ENCODE measurements around the gene NFATC1.
A peak's percentile ranks its signal among the peaks of the same experiment; 100 is the strongest.

The NFATC1 gene

GRCh38 chr18:79395761-79396404 is at the start of gene NFATC1:
Gene NFATC1 (plus strand): TSS chr18:79395930. CDS start chr18:79396225, 295 bp downstream.
- H3K4me3 ChIP-seq (ENCODE audit: low read length), result no peak within 1 kb of the TSS
- no peaks in the 10 kb centered on the region for H3K36me3 ChIP-seq (ENCODE audit: control insufficient read depth, insufficient read depth, low read length)
- H3K9ac ChIP-seq (ENCODE audit: low read length), result peak within 1 kb of the TSS; percentile 64
- no peaks in the 10 kb centered on the region for H3K9me3 ChIP-seq (ENCODE audit: control insufficient read depth, low read length)
- peaks cover 52% of the 10 kb centered on the region for H3K27me3 ChIP-seq (ENCODE audit: control insufficient read depth, insufficient read depth, low read length)
- peaks cover 18% of the 10 kb centered on the region for H3K4me1 ChIP-seq (ENCODE audit: control insufficient read depth, insufficient read depth, low read length)

DNA sequence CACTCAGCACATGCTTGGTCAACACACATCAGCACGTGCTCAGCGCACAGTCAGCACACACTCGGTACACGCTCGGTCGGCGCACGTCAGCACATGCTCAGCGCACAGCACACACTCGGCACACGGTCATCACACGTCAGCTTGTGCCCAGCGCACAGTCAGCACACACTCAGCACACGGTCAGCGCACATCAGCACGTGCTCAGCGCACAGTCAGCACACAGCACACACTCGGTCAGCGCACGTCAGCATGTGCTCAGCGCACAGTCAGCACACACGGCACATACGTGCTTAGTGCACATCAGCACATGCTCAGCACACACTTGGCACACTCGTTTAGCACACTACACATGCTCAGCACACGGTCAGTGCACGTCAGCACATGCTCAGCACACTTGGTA is 49.7 kb upstream of the NFATC1 start:
- H3K27me3 ChIP-seq (ENCODE audit: control insufficient read depth, insufficient read depth, low read length), result no peaks in the 10 kb centered on the region
- H3K4me3 ChIP-seq (ENCODE audit: low read length), result no peak overlapping the region
- no peak overlapping the region for H3K9ac ChIP-seq (ENCODE audit: low read length)
- H3K4me1 ChIP-seq (ENCODE audit: control insufficient read depth, insufficient read depth, low read length), result no peaks in the 10 kb centered on the region
- H3K36me3 ChIP-seq (ENCODE audit: control insufficient read depth, insufficient read depth, low read length), result peaks cover 14% of the 10 kb centered on the region
- no peaks in the 10 kb centered on the region for H3K9me3 ChIP-seq (ENCODE audit: control insufficient read depth, low read length)

DNA sequence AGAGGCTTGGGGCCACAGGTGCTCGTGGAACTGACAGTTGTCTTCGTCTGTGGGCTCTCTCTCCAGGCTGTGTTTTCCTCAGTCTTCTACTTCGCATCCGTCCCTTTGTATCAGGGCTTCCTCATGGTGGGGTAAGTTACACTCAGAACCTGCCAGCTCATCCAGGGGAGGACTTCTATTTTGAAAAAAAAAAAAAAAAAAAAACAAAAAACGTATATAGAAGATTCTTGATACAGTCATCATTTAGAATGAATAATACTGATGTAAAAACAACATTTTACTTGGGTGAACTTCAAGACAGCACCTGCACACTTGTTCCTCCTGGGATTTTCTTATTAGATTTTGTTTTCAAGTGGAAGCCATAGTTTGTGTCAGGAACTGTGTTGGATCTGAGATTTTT is 47.7 kb upstream of the NFATC1 start:
- no peaks in the 10 kb centered on the region for H3K4me1 ChIP-seq (ENCODE audit: control insufficient read depth, insufficient read depth, low read length)
- H3K9me3 ChIP-seq (ENCODE audit: control insufficient read depth, low read length), result no peaks in the 10 kb centered on the region
- H3K36me3 ChIP-seq (ENCODE audit: control insufficient read depth, insufficient read depth, low read length), result peaks cover 14% of the 10 kb centered on the region
- no peak overlapping the region for H3K4me3 ChIP-seq (ENCODE audit: low read length)
- H3K27me3 ChIP-seq (ENCODE audit: control insufficient read depth, insufficient read depth, low read length), result no peaks in the 10 kb centered on the region
- H3K9ac ChIP-seq (ENCODE audit: low read length), result no peak overlapping the region

DNA sequence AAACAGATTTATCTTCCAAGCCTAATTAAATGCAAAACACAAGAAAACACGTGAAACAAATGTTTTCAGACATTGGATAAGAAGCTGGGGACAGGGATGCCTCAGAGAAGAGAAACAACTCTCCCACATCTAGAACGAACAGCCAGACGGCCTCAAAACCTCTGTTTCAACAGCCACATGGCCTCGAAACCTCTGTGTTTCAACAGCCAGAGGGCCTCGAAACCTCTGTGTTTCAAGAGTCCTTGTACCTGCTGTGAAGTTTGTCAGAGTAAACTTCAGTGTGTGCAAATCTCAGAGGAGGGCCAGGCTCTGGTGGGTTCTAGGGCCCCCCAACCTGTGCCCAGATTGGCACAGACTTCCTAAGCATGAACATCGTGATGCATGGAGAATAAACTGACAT is 43.3 kb upstream of the NFATC1 start:
- Histone ChIP-seq H3K4me3 (ENCODE audit: low read length) (no peak overlapping the region), H3K27me3 (ENCODE audit: control insufficient read depth, insufficient read depth, low read length) (no peaks in the 10 kb centered on the region), H3K9me3 (ENCODE audit: control insufficient read depth, low read length) (no peaks in the 10 kb centered on the region), H3K36me3 (ENCODE audit: control insufficient read depth, insufficient read depth, low read length) (no peaks in the 10 kb centered on the region), H3K9ac (ENCODE audit: low read length) (no peak overlapping the region), H3K4me1 (ENCODE audit: control insufficient read depth, insufficient read depth, low read length) (no peaks in the 10 kb centered on the region)

- H3K36me3 ChIP-seq (ENCODE audit: control insufficient read depth, insufficient read depth, low read length), result no peaks in the 10 kb centered on the region
- no peak overlapping the region for H3K9ac ChIP-seq (ENCODE audit: low read length)
- no peaks in the 10 kb centered on the region for H3K27me3 ChIP-seq (ENCODE audit: control insufficient read depth, insufficient read depth, low read length)
- H3K9me3 ChIP-seq (ENCODE audit: control insufficient read depth, low read length), result no peaks in the 10 kb centered on the region
- no peak overlapping the region for H3K4me3 ChIP-seq (ENCODE audit: low read length)
- H3K4me1 ChIP-seq (ENCODE audit: control insufficient read depth, insufficient read depth, low read length), result no peaks in the 10 kb centered on the region
Measured at GRCh38 chr18:79353267-79353666, 42.5 kb upstream of the NFATC1 start.

GRCh38 chr18:79354350-79354749 is 41.4 kb upstream of the NFATC1 start:
- H3K9me3 ChIP-seq (ENCODE audit: control insufficient read depth, low read length), result no peaks in the 10 kb centered on the region
- H3K27me3 ChIP-seq (ENCODE audit: control insufficient read depth, insufficient read depth, low read length), result no peaks in the 10 kb centered on the region
- H3K4me1 ChIP-seq (ENCODE audit: control insufficient read depth, insufficient read depth, low read length), result no peaks in the 10 kb centered on the region
- H3K9ac ChIP-seq (ENCODE audit: low read length), result no peak overlapping the region
- no peak overlapping the region for H3K4me3 ChIP-seq (ENCODE audit: low read length)
- no peaks in the 10 kb centered on the region for H3K36me3 ChIP-seq (ENCODE audit: control insufficient read depth, insufficient read depth, low read length)

- no peak overlapping the region for H3K9ac ChIP-seq (ENCODE audit: low read length)
- H3K4me1 ChIP-seq (ENCODE audit: control insufficient read depth, insufficient read depth, low read length), result no peaks in the 10 kb centered on the region
- no peaks in the 10 kb centered on the region for H3K36me3 ChIP-seq (ENCODE audit: control insufficient read depth, insufficient read depth, low read length)
Measured at GRCh38 chr18:79355433-79356335, 40.0 kb upstream of the NFATC1 start.

GRCh38 chr18:79356435-79356834 is 39.3 kb upstream of the NFATC1 start:
- Histone ChIP-seq H3K36me3 (ENCODE audit: control insufficient read depth, insufficient read depth, low read length) (no peaks in the 10 kb centered on the region), H3K4me1 (ENCODE audit: control insufficient read depth, insufficient read depth, low read length) (no peaks in the 10 kb centered on the region), H3K9me3 (ENCODE audit: control insufficient read depth, low read length) (no peaks in the 10 kb centered on the region), H3K4me3 (ENCODE audit: low read length) (no peak overlapping the region), H3K9ac (ENCODE audit: low read length) (no peak overlapping the region), H3K27me3 (ENCODE audit: control insufficient read depth, insufficient read depth, low read length) (no peaks in the 10 kb centered on the region)

More at GRCh38 chr18:79355433-79356335, 40.0 kb upstream of the NFATC1 start:
- Histone ChIP-seq H3K27me3 (ENCODE audit: control insufficient read depth, insufficient read depth, low read length) (no peaks in the 10 kb centered on the region), H3K4me3 (ENCODE audit: low read length) (no peak overlapping the region), H3K9me3 (ENCODE audit: control insufficient read depth, low read length) (no peaks in the 10 kb centered on the region)

- Histone ChIP-seq H3K4me3 (ENCODE audit: low read length) (no peak overlapping the region), H3K27me3 (ENCODE audit: control insufficient read depth, insufficient read depth, low read length) (no peaks in the 10 kb centered on the region), H3K4me1 (ENCODE audit: control insufficient read depth, insufficient read depth, low read length) (no peaks in the 10 kb centered on the region), H3K9me3 (ENCODE audit: control insufficient read depth, low read length) (no peaks in the 10 kb centered on the region), H3K9ac (ENCODE audit: low read length) (no peak overlapping the region), H3K36me3 (ENCODE audit: control insufficient read depth, insufficient read depth, low read length) (no peaks in the 10 kb centered on the region)
Measured at GRCh38 chr18:79360933-79361332, 34.8 kb upstream of the NFATC1 start.

- Histone ChIP-seq H3K36me3 (ENCODE audit: control insufficient read depth, insufficient read depth, low read length) (no peaks in the 10 kb centered on the region), H3K4me1 (ENCODE audit: control insufficient read depth, insufficient read depth, low read length) (no peaks in the 10 kb centered on the region), H3K9ac (ENCODE audit: low read length) (no peak overlapping the region), H3K27me3 (ENCODE audit: control insufficient read depth, insufficient read depth, low read length) (no peaks in the 10 kb centered on the region), H3K4me3 (ENCODE audit: low read length) (no peak overlapping the region), H3K9me3 (ENCODE audit: control insufficient read depth, low read length) (no peaks in the 10 kb centered on the region)
Measured at GRCh38 chr18:79361766-79362522, 33.8 kb upstream of the NFATC1 start.

DNA sequence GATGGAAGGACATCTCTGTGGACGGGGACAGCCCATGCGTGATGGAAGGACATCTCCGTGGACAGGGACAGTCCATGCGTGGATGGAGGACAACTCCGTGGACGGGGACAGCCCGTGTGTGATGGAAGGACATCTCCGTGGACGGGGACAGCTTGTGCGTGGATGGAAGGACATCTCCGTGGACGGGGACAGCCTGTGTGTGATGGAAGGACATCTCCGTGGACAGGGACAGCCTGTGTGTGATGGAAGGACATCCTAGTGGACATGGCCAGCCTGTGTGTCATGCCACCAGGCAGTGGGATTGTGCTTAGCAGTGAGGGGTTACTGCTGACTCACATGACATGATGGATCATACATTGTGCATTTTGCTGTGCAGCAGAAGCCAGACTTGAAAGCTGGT is 30.0 kb upstream of the NFATC1 start:
- H3K4me3 ChIP-seq (ENCODE audit: low read length), result no peak overlapping the region
- H3K36me3 ChIP-seq (ENCODE audit: control insufficient read depth, insufficient read depth, low read length), result no peaks in the 10 kb centered on the region
- H3K9ac ChIP-seq (ENCODE audit: low read length), result no peak overlapping the region
- no peaks in the 10 kb centered on the region for H3K27me3 ChIP-seq (ENCODE audit: control insufficient read depth, insufficient read depth, low read length)
- H3K9me3 ChIP-seq (ENCODE audit: control insufficient read depth, low read length), result no peaks in the 10 kb centered on the region
- H3K4me1 ChIP-seq (ENCODE audit: control insufficient read depth, insufficient read depth, low read length), result no peaks in the 10 kb centered on the region
